ENCODE measurements around the gene LINC01488.

Gene LINC01488

DNA sequence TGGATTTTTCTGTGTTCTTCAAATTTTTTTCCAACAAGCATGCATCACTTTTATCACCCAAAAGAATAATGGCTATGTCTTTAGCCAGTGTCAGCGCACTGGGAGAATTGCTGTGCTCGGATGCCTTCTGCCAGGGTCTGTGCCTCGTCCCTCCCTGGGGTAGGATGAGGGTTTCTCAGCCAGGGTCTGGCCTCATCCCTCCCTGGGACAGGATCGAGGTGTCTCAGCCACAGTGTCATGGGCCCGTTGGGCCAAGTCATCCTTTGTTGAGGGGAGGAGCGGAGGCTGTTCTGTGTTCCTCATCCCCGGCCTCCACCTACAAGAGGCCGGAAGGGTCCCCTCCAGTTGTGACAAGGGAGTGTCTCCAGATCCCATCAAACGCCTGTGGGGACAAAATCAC is 22.7 kb downstream of the LINC01488 start:
- DNase-seq (ENCODE audit: insufficient read length, low spot score) = no peak
- FAIRE-seq = no peak

DNA sequence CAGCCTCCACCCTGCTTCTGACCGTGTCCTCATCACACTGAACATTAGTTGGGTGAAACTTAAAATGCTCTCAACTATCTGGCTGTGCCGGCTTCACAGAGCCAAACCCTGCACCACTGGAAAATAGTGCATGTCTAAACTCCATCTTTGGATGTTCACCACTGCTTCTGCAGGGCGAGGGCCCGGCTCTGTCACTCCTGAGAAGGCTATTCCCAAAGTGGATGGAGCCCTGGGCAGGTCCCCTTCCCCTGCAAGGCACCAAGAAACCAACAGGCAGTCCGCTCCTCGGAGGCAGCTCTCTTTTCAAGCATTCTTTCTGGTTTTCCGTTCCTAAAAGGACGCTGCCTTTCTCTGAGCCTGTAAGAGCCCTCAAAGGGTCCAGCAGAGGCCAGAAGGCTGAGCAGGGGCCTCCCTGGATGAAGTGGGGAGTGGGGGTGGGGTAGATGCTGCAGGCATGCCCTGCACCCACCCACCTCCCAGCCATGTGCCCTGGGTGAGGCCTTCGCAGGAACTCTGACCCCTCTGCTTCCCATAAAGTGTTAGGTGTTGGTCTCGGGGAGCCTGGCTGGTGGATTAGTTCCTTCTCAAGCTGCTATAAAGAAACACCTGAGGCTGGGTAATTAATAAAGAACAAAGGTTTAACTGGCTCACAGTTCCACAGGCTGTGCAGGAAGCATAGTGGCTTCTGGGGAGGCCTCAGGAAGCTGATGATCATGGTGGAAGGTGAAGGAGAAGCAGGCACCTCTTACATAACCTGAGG is 23.3 kb downstream of the LINC01488 start:
- no peak for FAIRE-seq
- DNase-seq (ENCODE audit: insufficient read length, low spot score) = no peak

DNA sequence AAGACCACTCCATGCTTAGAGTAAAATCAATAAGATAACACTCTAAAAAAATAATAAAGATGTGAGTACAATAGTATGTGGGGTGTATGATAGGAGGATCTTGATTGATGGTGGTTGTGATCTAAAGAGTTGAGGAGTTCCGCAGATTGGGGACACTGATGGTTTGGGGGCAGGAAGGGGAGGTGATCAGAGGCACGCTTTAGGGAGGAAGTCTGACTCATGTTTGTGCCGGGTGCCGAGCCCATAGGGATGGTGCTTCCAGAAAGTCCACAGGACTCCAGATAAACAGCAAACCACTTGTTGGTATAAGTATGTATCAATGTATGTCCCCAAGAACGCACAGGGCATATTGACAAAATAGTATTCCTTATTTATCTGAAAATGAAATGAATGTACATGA is 27.5 kb downstream of the LINC01488 start:
- DNase-seq (ENCODE audit: insufficient read length, low spot score) (no peak), FAIRE-seq (no peak)

GRCh38 chr11:69509381-69509780 is 27.9 kb downstream of the LINC01488 start:
- DNase-seq (ENCODE audit: insufficient read length, low spot score) (no peak), FAIRE-seq (no peak)

- no peak for DNase-seq (ENCODE audit: insufficient read length, low spot score)
- no peak for FAIRE-seq
Measured at GRCh38 chr11:69509846-69510390, 28.5 kb downstream of the LINC01488 start.

DNA sequence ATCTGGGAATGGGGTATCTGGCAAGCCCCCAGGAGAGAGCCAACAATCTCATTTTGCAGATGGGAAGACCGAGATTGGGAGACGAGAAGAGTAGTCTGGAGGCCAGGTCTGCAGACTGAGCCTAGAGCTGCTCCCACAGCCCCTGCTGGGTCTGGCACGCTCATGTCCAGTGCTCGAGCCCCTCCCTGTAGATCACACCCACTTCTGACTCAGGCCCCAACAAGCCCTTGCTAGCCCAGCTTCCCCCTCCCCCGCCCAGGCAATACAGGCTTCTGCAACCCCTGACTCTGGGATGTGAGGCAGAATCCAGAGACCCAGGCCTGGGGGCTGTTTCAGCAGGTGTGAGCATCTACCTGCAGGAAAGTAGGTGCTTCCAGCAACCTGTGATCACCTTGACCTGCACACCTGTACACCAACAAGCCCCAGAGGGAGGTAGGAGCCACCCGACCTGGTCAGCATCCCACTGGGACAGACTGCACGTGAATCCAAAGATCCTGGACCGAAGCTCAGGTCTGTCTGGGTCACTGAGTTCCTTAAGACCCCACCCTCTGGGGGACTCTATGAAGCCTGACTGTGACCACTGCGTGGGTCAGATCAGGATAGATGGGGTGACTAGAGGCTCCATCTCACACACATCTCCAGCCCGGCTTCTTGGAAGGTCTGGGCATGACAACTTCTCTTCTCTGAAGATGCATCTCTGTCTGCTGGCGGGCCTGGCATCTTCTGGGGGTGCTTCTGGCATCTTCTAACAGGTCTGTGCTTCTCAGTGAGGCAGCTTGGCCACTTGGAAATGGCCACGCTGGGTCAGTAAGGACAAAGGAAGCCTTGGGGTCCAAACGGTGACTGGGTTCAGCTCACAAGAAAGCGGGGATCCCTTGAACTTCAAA is 29.3 kb downstream of the LINC01488 start:
- DNase-seq (ENCODE audit: insufficient read length, low spot score) (no peak), FAIRE-seq (no peak)

DNA sequence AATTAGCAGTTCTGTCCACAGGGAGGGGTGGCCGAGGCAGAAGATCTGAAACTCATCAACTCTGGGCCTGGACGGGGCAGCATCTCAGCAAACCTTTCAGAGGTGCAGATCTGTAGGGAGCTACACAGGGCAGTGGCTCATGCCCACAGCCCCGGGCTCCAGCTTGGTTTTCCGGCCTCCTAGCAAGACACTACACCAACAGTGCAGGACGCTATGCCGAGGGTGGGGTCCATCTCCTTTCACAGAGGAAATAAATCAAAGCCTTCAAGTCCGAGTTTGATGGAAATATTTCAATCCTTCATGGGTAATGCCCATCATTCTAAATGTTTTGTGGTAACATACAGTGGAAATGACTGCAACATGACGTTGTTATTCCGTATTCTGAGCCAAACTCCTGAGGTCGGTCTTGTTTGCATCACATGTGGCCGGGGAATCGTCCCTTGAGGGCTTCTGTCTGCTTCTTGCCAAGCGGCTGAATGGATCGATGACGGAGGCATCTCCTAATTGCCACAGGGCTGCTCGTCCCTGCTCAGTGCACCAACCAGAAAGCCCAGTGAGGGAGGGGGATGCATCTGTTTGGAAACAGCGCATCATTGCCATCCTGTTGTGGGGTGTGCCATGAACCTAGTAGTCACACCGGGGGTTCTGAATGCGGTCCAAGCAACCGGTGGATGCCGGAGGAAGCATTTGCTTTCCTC is 30.0 kb downstream of the LINC01488 start:
- no peak for FAIRE-seq
- no peak for DNase-seq (ENCODE audit: insufficient read length, low spot score)

DNA sequence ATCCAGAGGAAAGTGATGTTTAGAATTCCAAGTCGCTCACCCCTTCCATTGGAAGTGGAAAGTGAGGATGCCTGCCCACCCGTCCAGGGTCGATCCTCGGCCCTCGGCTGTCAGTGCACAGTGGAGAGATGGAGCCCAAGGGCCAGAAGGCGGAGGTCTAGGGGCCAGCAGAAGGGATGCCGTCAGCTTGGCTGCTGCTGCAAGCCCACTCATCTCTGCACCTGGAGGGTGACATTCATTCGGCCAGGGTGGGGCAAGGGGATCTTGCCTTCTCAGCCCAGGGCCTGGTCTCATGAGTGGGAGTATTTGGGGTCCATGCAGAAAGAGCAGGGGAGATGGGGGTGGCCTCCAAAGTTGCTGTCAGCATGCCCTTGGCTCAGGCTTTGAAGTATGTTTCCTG is 30.7 kb downstream of the LINC01488 start:
- DNase-seq (ENCODE audit: insufficient read length, low spot score) (no peak), FAIRE-seq (no peak)

DNA sequence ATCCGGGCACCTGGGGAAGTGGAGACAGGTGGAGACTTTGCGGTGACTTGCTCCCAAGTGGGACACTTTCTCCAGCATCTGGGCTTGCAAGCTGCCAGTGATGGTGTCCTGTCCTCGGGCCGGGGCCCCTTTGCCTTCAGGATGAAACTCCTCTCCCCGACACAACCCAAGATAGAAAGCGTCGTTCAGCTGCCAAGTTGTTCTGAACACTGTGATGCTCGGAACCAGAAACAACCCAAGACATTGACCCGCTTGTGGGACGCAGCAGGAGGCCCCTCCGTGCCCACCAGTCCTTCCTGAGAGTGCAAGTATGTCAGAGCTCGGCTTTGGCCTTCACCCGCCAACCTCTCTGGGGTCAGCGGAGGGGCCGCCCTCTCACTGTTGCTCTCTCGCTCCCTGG is 31.3 kb downstream of the LINC01488 start:
- FAIRE-seq = no peak
- DNase-seq (ENCODE audit: insufficient read length, low spot score) = no peak

- FAIRE-seq = no peak
- no peak for DNase-seq (ENCODE audit: insufficient read length, low spot score)
Measured at GRCh38 chr11:69513196-69513595, 31.7 kb downstream of the LINC01488 start.

GRCh38 chr11:69513663-69514224 is 32.3 kb downstream of the LINC01488 start:
- no peak for FAIRE-seq
- DNase-seq (ENCODE audit: insufficient read length, low spot score) = no peak

- FAIRE-seq = no peak
- DNase-seq (ENCODE audit: insufficient read length, low spot score) = no peak
Measured at GRCh38 chr11:69514771-69515170, 33.3 kb downstream of the LINC01488 start.

DNA sequence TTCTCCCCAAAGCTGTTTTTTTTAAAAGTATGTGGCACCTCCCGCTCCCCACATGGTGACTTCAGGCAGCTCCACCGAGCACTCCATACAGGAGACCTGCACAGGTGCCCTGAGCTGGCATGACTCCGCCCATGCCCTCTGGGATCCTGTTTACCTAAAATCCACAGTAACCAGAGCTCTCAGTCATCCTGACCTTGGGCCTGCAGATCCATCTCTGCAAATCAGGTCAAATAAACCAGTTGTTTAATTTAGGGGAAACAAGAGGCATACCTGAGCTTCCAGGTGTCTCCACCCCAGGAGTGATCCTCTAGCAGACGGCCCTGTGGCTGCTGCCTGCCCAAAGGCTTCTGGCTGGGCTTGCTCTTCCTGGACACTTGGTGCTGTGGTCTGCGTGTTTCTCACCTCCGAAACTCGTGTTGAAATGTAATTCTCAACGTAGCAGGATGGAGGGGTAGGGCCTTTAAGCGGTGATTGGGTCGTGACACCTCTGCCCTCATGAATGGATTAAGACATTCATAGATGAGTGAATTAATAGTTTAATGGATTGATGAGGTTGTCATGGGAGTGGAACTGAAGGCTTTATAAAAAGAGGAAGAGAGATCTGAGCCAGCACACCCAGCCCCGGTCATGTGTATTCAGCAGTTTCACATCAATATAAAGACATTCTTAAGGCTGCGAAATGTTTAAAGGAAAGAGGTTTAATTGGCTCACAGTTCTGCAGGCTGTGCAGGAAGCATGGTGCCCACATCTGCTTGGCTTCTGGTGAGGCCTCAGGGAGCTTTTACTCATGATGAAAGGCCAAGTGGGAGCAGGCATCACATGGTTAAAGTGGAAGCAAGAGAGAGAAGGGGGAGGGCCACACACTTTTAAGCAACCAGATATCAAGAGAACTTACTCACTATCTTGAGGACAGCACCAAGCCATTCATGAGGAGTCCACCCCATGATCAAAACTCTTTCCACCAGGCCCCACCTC is 34.1 kb downstream of the LINC01488 start:
- no peak for DNase-seq (ENCODE audit: insufficient read length, low spot score)
- FAIRE-seq = no peak

- DNase-seq (ENCODE audit: insufficient read length, low spot score) = no peak
- no peak for FAIRE-seq
Measured at GRCh38 chr11:69516526-69516925, 35.1 kb downstream of the LINC01488 start.

GRCh38 chr11:69518081-69518950 is 36.9 kb downstream of the LINC01488 start:
- FAIRE-seq (no peak), DNase-seq (ENCODE audit: insufficient read length, low spot score) (no peak)

- no peak for FAIRE-seq
Measured at GRCh38 chr11:69520186-69520916, 38.9 kb downstream of the LINC01488 start.

GRCh38 chr11:69521457-69521856 is 40.0 kb downstream of the LINC01488 start:
- FAIRE-seq = no peak
- DNase-seq (ENCODE audit: insufficient read length, low spot score) = no peak

More at GRCh38 chr11:69520186-69520916, 38.9 kb downstream of the LINC01488 start:
- no peak for DNase-seq (ENCODE audit: insufficient read length, low spot score)

- no peak for FAIRE-seq
- DNase-seq (ENCODE audit: insufficient read length, low spot score) = no peak
Measured at GRCh38 chr11:69523453-69523852, 42.0 kb downstream of the LINC01488 start.
